HEK293 (cell line): ENCODE results near the gene CCDC40.

Experiments
- CTCF ChIA-PET: fragments of 350-600 bp; formaldehyde crosslinking; extraction: SDS; loops from one replicate; lab custom pipeline; 2021; ENCODE audit warnings: antibody characterized with exemption; lab: Yijun Ruan, JAX
- POLR2A ChIA-PET: fragments of 300-600 bp; formaldehyde crosslinking; extraction: SDS; loops from one replicate; lab custom pipeline; 2020; ENCODE audit warnings: antibody characterized with exemption, inconsistent platforms; lab: Yijun Ruan, JAX
- H3K27ac ChIP-seq: fragments of 200-500 bp; sonication (Bioruptor generic); 2 replicates; pipeline ENCODE4 v1.5.1; 2014; ENCODE audit warnings: low read depth, low read length, control low read depth, inconsistent platforms; ENCODE audit errors: extremely low read depth
- H3K36me3 ChIP-seq, 2 experiments: fragments of 200-500 bp in 1 of 2; sonication (Bioruptor generic) in 1 of 2; 1 replicate in 1 of 2; 2 replicates in 1 of 2; pipeline ENCODE4 v1.5.1; 2014 to 2017; ENCODE audit warnings: inconsistent platforms in 2 of 2, low read length in 2 of 2; ENCODE audit not compliant: control insufficient read depth in 2 of 2, insufficient read depth in 1 of 2
- H3K4me1 ChIP-seq: fragments of 200-500 bp; sonication (Bioruptor generic); 2 replicates; pipeline ENCODE4 v1.5.1; 2014; ENCODE audit warnings: mild to moderate bottlenecking, low read length, inconsistent platforms; ENCODE audit not compliant: control insufficient read depth, insufficient read depth
- H3K4me3 ChIP-seq: 2 replicates; pipeline ENCODE4 v1.5.1; 2011; ENCODE audit warnings: low read depth, mild to moderate bottlenecking, control low read depth, low read length, moderate library complexity
- H3K9me3 ChIP-seq: fragments of 200-500 bp; sonication (Bioruptor generic); 2 replicates; pipeline ENCODE4 v1.5.1; 2014; ENCODE audit warnings: low read depth, low read length, inconsistent platforms; ENCODE audit not compliant: control insufficient read depth, insufficient read depth
- ATF2 ChIP-seq: fragments of 450-650 bp; formaldehyde crosslinking; IDR thresholded peaks from 2 replicates; pipeline ENCODE4 v1.5.1; 2016; ENCODE audit warnings: missing biosample characterization, missing genetic modification characterization, low read depth
- BCL11A ChIP-seq: fragments of 450-650 bp; formaldehyde crosslinking; IDR thresholded peaks from 2 replicates; pipeline ENCODE4 v1.5.1; 2016; ENCODE audit warnings: low read depth, missing biosample characterization, missing genetic modification characterization
- KLF16 ChIP-seq: fragments of 450-650 bp; formaldehyde crosslinking; IDR thresholded peaks from 2 replicates; pipeline ENCODE4 v1.5.1; 2017; ENCODE audit warnings: missing biosample characterization, missing genetic modification characterization
- ZBTB49 ChIP-seq: fragments of 450-650 bp; formaldehyde crosslinking; IDR thresholded peaks from 2 replicates; pipeline ENCODE4 v1.5.1; 2016; ENCODE audit warnings: missing biosample characterization, missing genetic modification characterization, low read depth
- ZNF112 ChIP-seq: fragments of 450-650 bp; formaldehyde crosslinking; IDR thresholded peaks from 2 replicates; pipeline ENCODE4 v1.5.0; 2017; ENCODE audit warnings: missing biosample characterization, missing genetic modification characterization
- ZNF132 ChIP-seq: fragments of 450-650 bp; formaldehyde crosslinking; IDR thresholded peaks from 2 replicates; pipeline ENCODE4 v1.5.1; 2017; ENCODE audit warnings: missing biosample characterization, missing genetic modification characterization, borderline replicate concordance
- ZNF174 ChIP-seq: fragments of 450-650 bp; formaldehyde crosslinking; IDR thresholded peaks from 2 replicates; pipeline ENCODE4 v1.5.0; 2017; ENCODE audit warnings: missing biosample characterization, mild to moderate bottlenecking, missing genetic modification characterization
- ZNF223 ChIP-seq: fragments of 450-650 bp; formaldehyde crosslinking; IDR thresholded peaks from 2 replicates; pipeline ENCODE4 v1.5.1; 2016; ENCODE audit warnings: missing biosample characterization, missing genetic modification characterization
- ZNF530 ChIP-seq: fragments of 450-650 bp; formaldehyde crosslinking; IDR thresholded peaks from 2 replicates; pipeline ENCODE4 v1.5.1; 2016; ENCODE audit warnings: low read depth, missing biosample characterization, missing genetic modification characterization
- ZNF571 ChIP-seq: fragments of 450-650 bp; formaldehyde crosslinking; IDR thresholded peaks from 2 replicates; pipeline ENCODE4 v1.5.0; 2017; ENCODE audit warnings: missing biosample characterization, missing genetic modification characterization
- ZNF600 ChIP-seq: fragments of 450-650 bp; formaldehyde crosslinking; IDR thresholded peaks from 2 replicates; pipeline ENCODE4 v1.5.1; 2016; ENCODE audit warnings: missing biosample characterization, missing genetic modification characterization
- ZNF76 ChIP-seq: fragments of 450-650 bp; formaldehyde crosslinking; IDR thresholded peaks from 2 replicates; pipeline ENCODE4; 2016; ENCODE audit warnings: low read depth, missing biosample characterization, missing genetic modification characterization, borderline replicate concordance
- ZNF785 ChIP-seq: fragments of 450-650 bp; formaldehyde crosslinking; IDR thresholded peaks from 2 replicates; pipeline ENCODE4 v1.5.1; 2016; ENCODE audit warnings: missing biosample characterization, missing genetic modification characterization
- ZNF830 ChIP-seq: fragments of 450-650 bp; IDR thresholded peaks from 2 replicates; pipeline ENCODE4 v1.5.0; 2018; ENCODE audit warnings: missing biosample characterization, missing genetic modification characterization, low read depth, mild to moderate bottlenecking, moderate library complexity
- ZNF837 ChIP-seq: fragments of 450-650 bp; formaldehyde crosslinking; IDR thresholded peaks from 2 replicates; pipeline ENCODE4 v1.5.1; 2016; ENCODE audit warnings: missing biosample characterization, missing genetic modification characterization
- ZSCAN5A ChIP-seq: fragments of 450-650 bp; formaldehyde crosslinking; IDR thresholded peaks from 2 replicates; pipeline ENCODE4 v1.5.1; 2016; ENCODE audit warnings: missing biosample characterization, missing genetic modification characterization

Gene CCDC40

GRCh38 chr17:80060644-80061043 lies 24.2 kb downstream of the CCDC40 start (continued):
- TF ChIP-seq ATF2 (no peak), ZNF571 (tag by site-specific recombination) (no peak), ZNF600 (tag by site-specific recombination) (no peak), BCL11A (no peak), ZSCAN5A (no peak), ZNF785 (no peak), ZNF223 (tag by site-specific recombination) (no peak)
- TF ChIP-seq, all 188 proteins: peak for 0

- ChIA-PET POLR2A (interaction anchor here (0.6 kb wide), 1 partner anchor 85 kb away, joined by 3 read pairs; no protein-coding TSS in a partner anchor), CTCF (no interaction called here)
These were observed 25.0 kb downstream of the CCDC40 start for GRCh38 chr17:80061421-80061820.

GRCh38 chr17:80063830-80064585 lies 27.6 kb downstream of the CCDC40 start:
- no peaks in the 10 kb centered on the region; the same call in 1 of the 2 replicates for H3K4me1 ChIP-seq
- TF ChIP-seq ZNF223 (tag by site-specific recombination) (0 out of 2 replicates have a peak, but pooled peaks have one; percentile 13), ZNF174 (no peak), ZNF112 (tag by site-specific recombination) (no peak), ZNF600 (tag by site-specific recombination) (peak; percentile 66; the same call in 1 of the 2 replicates)
- no peaks in the 10 kb centered on the region; a peak in 1 of 3 replicates for H3K36me3 ChIP-seq
- CTCF ChIA-PET = interaction anchor here (0.6 to 1.1 kb wide), 3 partner anchors 13 to 184 kb away, joined by 3 to 5 read pairs (median 5); no protein-coding TSS in a partner anchor
- no peaks in the 10 kb centered on the region for H3K9me3 ChIP-seq
- POLR2A ChIA-PET = no interaction called here
- no peak overlapping the region for H3K27ac ChIP-seq
- H3K4me3 ChIP-seq = no peak overlapping the region

More at GRCh38 chr17:80061421-80061820, 25.0 kb downstream of the CCDC40 start:
- no peak for TF ChIP-seq ZNF837 (tag by site-specific recombination)
- TF ChIP-seq ZNF530 (tag by site-specific recombination) = no peak
- no peak for TF ChIP-seq KLF16
- TF ChIP-seq ZBTB49 (tag by site-specific recombination) = no peak
- TF ChIP-seq ZNF132 = no peak
- no peak for TF ChIP-seq ZNF76 (tag by site-specific recombination)
- TF ChIP-seq ZNF830 (tag by site-specific recombination) = no peak
- Histone ChIP-seq H3K4me1 (no peaks in the 10 kb centered on the region), H3K9me3 (no peaks in the 10 kb centered on the region), H3K36me3 (peaks cover 0 to 5% of the 10 kb centered on the region in 2 experiments; a peak in 2 of 3 replicates), H3K4me3 (no peak overlapping the region), H3K27ac (no peak overlapping the region)
